Thoracic aorta (tissue), 2 donors: ENCODE results near the gene NRXN2. TPM values are rescaled to one million over a fixed set of nuclear protein-coding genes. Genes with fewer than 3 reads are reported as not detected.

ENCODE experiments used
- ATAC-seq: fragments of 150-250 bp; one replicate; pipeline ENCODE4 v1.8.0; 2017; ENCODE audit warnings: low read depth; ENCODE audit not compliant: insufficient number of reproducible peaks, low FRiP score
- DNase-seq: peaks from one replicate; pipeline ENCODE4 v3.0.0-alpha.2; 2020; ENCODE audit warnings: low spot score
- H3K27ac ChIP-seq, 2 donors: fragments of 200-600 bp; sonication (generic); 1 replicate in 1 of 2; 2 replicates in 1 of 2; pipeline ENCODE4 v1.5.1; 2016; ENCODE audit warnings: mild to moderate bottlenecking in 2 of 2, moderate library complexity in 2 of 2
- H3K27me3 ChIP-seq: fragments of 200-600 bp; sonication (generic); replicated peaks from 2 replicates; pipeline ENCODE4 v1.6.0; 2016; ENCODE audit warnings: mild to moderate bottlenecking; ENCODE audit not compliant: insufficient read depth
- H3K36me3 ChIP-seq: fragments of 200-600 bp; sonication (generic); one replicate; pipeline ENCODE4 v1.5.1; 2016
- H3K4me1 ChIP-seq, 2 donors: fragments of 200-600 bp; sonication (generic); 1 replicate in 1 of 2; 2 replicates in 1 of 2; pipeline versions ENCODE4 v1.5.1 to v1.6.0; 2016; ENCODE audit warnings: low read depth in 2 of 2, mild to moderate bottlenecking in 1 of 2; ENCODE audit not compliant: control insufficient read depth in 1 of 2
- H3K4me3 ChIP-seq: fragments of 200-600 bp; sonication (generic); 2 replicates; pipeline ENCODE4 v1.5.1; 2016; ENCODE audit warnings: mild to moderate bottlenecking
- H3K9me3 ChIP-seq: fragments of 200-600 bp; sonication (generic); 2 replicates; pipeline ENCODE4 v1.5.1; 2016
- total RNA-seq, 2 donors: library from RNA; depleted of rRNA; stranded (reverse); fragments of >200 nt; gene quantifications; one replicate each; pipeline versions ENCODE4 v1.1.0 to v1.2.3, GENCODE V29; 2016
- TF ChIP-seq, protein P1 (sequence below): fragments of 200-600 bp; sonication (generic); IDR thresholded peaks from one replicate; pipeline ENCODE4 v1.5.1; 2019; ENCODE audit warnings: antibody characterized with exemption

The NRXN2 gene
- total RNA-seq, 2 donors from 2014 or later: 40.3 to 41.3 TPM

DNA sequence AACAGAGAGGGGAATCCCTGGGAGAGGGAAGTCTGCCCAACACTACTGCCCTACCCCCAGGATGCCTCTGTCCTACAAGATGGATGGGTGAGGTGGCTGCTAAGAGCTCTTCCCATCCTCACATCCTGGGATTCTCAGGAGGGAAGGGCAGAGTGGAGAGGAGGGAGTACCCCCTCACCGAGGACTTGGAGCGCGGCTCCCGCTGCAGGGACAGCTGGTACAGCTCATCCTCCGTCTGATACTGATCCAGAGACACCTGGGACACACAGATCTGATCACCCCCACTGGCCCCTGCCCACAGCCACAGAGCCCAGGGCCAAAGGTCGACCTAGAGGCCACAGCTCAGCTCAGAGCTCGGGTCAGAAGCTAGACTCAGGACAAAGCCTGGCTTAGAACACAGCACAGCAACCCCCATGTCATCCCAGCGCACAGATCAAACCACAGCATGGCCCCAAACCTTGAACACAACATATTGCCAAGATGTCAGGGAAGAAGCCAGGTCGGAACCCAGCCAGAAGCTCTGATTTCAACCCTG, 12.8 kb upstream of the NRXN2 start:
- DNase-seq (no peak), ATAC-seq (no peak)
- Histone ChIP-seq H3K27me3 (no peaks in the 10 kb centered on the region), H3K36me3 (peaks cover 35% of the 10 kb centered on the region), H3K4me3 (no peak overlapping the region), H3K4me1 (no peaks in the 10 kb centered on the region), H3K27ac (no peak overlapping the region), H3K9me3 (no peaks in the 10 kb centered on the region)
- TF ChIP-seq, protein P1, sequence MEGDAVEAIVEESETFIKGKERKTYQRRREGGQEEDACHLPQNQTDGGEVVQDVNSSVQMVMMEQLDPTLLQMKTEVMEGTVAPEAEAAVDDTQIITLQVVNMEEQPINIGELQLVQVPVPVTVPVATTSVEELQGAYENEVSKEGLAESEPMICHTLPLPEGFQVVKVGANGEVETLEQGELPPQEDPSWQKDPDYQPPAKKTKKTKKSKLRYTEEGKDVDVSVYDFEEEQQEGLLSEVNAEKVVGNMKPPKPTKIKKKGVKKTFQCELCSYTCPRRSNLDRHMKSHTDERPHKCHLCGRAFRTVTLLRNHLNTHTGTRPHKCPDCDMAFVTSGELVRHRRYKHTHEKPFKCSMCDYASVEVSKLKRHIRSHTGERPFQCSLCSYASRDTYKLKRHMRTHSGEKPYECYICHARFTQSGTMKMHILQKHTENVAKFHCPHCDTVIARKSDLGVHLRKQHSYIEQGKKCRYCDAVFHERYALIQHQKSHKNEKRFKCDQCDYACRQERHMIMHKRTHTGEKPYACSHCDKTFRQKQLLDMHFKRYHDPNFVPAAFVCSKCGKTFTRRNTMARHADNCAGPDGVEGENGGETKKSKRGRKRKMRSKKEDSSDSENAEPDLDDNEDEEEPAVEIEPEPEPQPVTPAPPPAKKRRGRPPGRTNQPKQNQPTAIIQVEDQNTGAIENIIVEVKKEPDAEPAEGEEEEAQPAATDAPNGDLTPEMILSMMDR: no peak

- Histone ChIP-seq H3K9me3 (no peaks in the 10 kb centered on the region), H3K4me3 (no peak overlapping the region), H3K36me3 (peaks cover 35% of the 10 kb centered on the region), H3K4me1 (no peaks in the 10 kb centered on the region), H3K27me3 (no peaks in the 10 kb centered on the region), H3K27ac (no peak overlapping the region)
- TF ChIP-seq, protein P1: no peak
- ATAC-seq (no peak), DNase-seq (no peak)
These were observed 12.1 kb upstream of the NRXN2 start for GRCh38 chr11:64734811-64735724.

GRCh38 chr11:64731601-64732000, 8.6 kb upstream of the NRXN2 start:
- Histone ChIP-seq H3K27ac (no peak overlapping the region), H3K36me3 (peaks cover 40% of the 10 kb centered on the region), H3K4me3 (no peak overlapping the region), H3K4me1 (no peaks in the 10 kb centered on the region), H3K9me3 (no peaks in the 10 kb centered on the region), H3K27me3 (no peaks in the 10 kb centered on the region)
- DNase-seq: no peak
- ATAC-seq: no peak
- TF ChIP-seq, protein P1: no peak

- Histone ChIP-seq H3K27me3 (no peaks in the 10 kb centered on the region), H3K36me3 (peaks cover 23% of the 10 kb centered on the region), H3K27ac (no peak overlapping the region), H3K4me1 (no peaks in the 10 kb centered on the region), H3K4me3 (no peak overlapping the region), H3K9me3 (no peaks in the 10 kb centered on the region)
- TF ChIP-seq, protein P1: no peak
- DNase-seq (no peak), ATAC-seq (no peak)
These were observed 6.9 kb upstream of the NRXN2 start for GRCh38 chr11:64729851-64730382.

GRCh38 chr11:64728757-64729365, 5.9 kb upstream of the NRXN2 start:
- TF ChIP-seq, protein P1: no peak
- peaks cover 17% of the 10 kb centered on the region for H3K36me3 ChIP-seq
- no peaks in the 10 kb centered on the region for H3K4me1 ChIP-seq
- no peak overlapping the region for H3K4me3 ChIP-seq
- no peak overlapping the region for H3K27ac ChIP-seq
- DNase-seq (no peak), ATAC-seq (no peak)
- no peaks in the 10 kb centered on the region for H3K27me3 ChIP-seq
- no peaks in the 10 kb centered on the region for H3K9me3 ChIP-seq
